Activated naive CD4-positive, alpha-beta T cell treated with anti-CD3 and anti-CD28 coated beads for 36 hours (primary cell): ENCODE data around the gene DRAP1. TPM values are rescaled to one million over a fixed set of nuclear protein-coding genes. Genes with fewer than 3 reads are reported as not detected.
"Not testable (repeated sequence)": the region's sequence is repeated elsewhere in the genome, so short reads cannot be mapped to it uniquely, and the experiment has no call there.

Experiments used
- CTCF ChIA-PET: fragments of 350-600 bp; sonication (Branson Sonifier 250); formaldehyde crosslinking; loops from one replicate; lab custom pipeline; 2021; ENCODE audit warnings: antibody characterized with exemption; lab: Charles Lee
- DNase-seq: peaks from one replicate; pipeline ENCODE4 v3.0.0-alpha.2; 2020
- H3K27ac Mint-ChIP-seq: one replicate; pipeline ENCODE4 v1.8.0; 2021; ENCODE audit warnings: mild to moderate bottlenecking, mixed read lengths
- H3K27me3 Mint-ChIP-seq: one replicate; pipeline ENCODE4 v1.8.0; 2021; ENCODE audit warnings: low read depth, mixed read lengths
- H3K36me3 Mint-ChIP-seq: one replicate; pipeline ENCODE4 v1.8.0; 2021; ENCODE audit warnings: low read depth, mixed read lengths
- H3K4me1 Mint-ChIP-seq: one replicate; pipeline ENCODE4 v1.8.0; 2021; ENCODE audit warnings: low read depth, mixed read lengths
- H3K4me3 Mint-ChIP-seq: one replicate; pipeline ENCODE4 v1.8.0; 2021; ENCODE audit warnings: mild to moderate bottlenecking, moderate library complexity, mixed read lengths
- H3K9me3 Mint-ChIP-seq: one replicate; pipeline ENCODE4 v1.8.0; 2021; ENCODE audit warnings: mixed read lengths
- intact Hi-C: fragments of 100-400 bp; cut with micrococcal nuclease; formaldehyde crosslinking; loops from one replicate; pipeline ENCODE4 v1.15.1; 2023
- total RNA-seq, 2 experiments: library from RNA; stranded (reverse); gene quantifications; one replicate each; pipeline ENCODE4 v1.2.3, GENCODE V29; 2021

The DRAP1 gene
- total RNA-seq, 2 experiments from 2014 or later: 117 to 134 TPM

- Mint-ChIP-seq H3K36me3 (no peaks in the 10 kb centered on the region), H3K4me1 (no peaks in the 10 kb centered on the region)
- CTCF ChIA-PET: no interaction called here
Measured at GRCh38 chr11:65945430-65945911, 26.2 kb downstream of the DRAP1 start, which contains the start of gene TSGA10IP. TSS of gene TSGA10IP (plus strand) at chr11:65945480. CDS start at chr11:65945676, 196 bp downstream.

GRCh38 chr11:65945941-65946558 is 26.8 kb downstream of the DRAP1 start:
- no peaks in the 10 kb centered on the region for H3K9me3 Mint-ChIP-seq
- DNase-seq: no peak
- no peak overlapping the region for H3K27ac Mint-ChIP-seq
- intact Hi-C loops: no loop called here
- H3K4me1 Mint-ChIP-seq: no peaks in the 10 kb centered on the region
- H3K36me3 Mint-ChIP-seq: no peaks in the 10 kb centered on the region
- CTCF ChIA-PET: no interaction called here
- H3K4me3 Mint-ChIP-seq: no peak overlapping the region
- no peaks in the 10 kb centered on the region for H3K27me3 Mint-ChIP-seq

More at GRCh38 chr11:65945430-65945911, 26.2 kb downstream of the DRAP1 start, which contains the start of gene TSGA10IP:
- intact Hi-C loops: no loop called here
- no peaks in the 10 kb centered on the region for H3K9me3 Mint-ChIP-seq
- H3K27ac Mint-ChIP-seq: no peak within 1 kb of the TSS
- no peak within 1 kb of the TSS for H3K4me3 Mint-ChIP-seq
- DNase-seq: no peak
- no peaks in the 10 kb centered on the region for H3K27me3 Mint-ChIP-seq

- intact Hi-C loops: no loop called here
- Mint-ChIP-seq H3K27ac (no peak overlapping the region), H3K36me3 (no peaks in the 10 kb centered on the region), H3K9me3 (no peaks in the 10 kb centered on the region), H3K27me3 (no peaks in the 10 kb centered on the region), H3K4me1 (no peaks in the 10 kb centered on the region), H3K4me3 (no peak overlapping the region)
- CTCF ChIA-PET: no interaction called here
- no peak for DNase-seq
Measured at GRCh38 chr11:65946655-65947054, 27.4 kb downstream of the DRAP1 start.

GRCh38 chr11:65947133-65947532 is 27.9 kb downstream of the DRAP1 start:
- CTCF ChIA-PET: no interaction called here
- no peak for DNase-seq
- intact Hi-C loops: no loop called here
- Mint-ChIP-seq H3K27ac (no peak overlapping the region), H3K9me3 (no peaks in the 10 kb centered on the region), H3K27me3 (no peaks in the 10 kb centered on the region), H3K36me3 (no peaks in the 10 kb centered on the region), H3K4me1 (no peaks in the 10 kb centered on the region), H3K4me3 (no peak overlapping the region)

- Mint-ChIP-seq H3K27me3 (no peaks in the 10 kb centered on the region), H3K27ac (no peak overlapping the region), H3K4me1 (no peaks in the 10 kb centered on the region), H3K36me3 (no peaks in the 10 kb centered on the region), H3K4me3 (no peak overlapping the region), H3K9me3 (no peaks in the 10 kb centered on the region)
- intact Hi-C loops: no loop called here
- CTCF ChIA-PET: no interaction called here
- DNase-seq: no peak
Measured at GRCh38 chr11:65947603-65948125, 28.4 kb downstream of the DRAP1 start.

- H3K4me3 Mint-ChIP-seq, H3K27me3 Mint-ChIP-seq, H3K4me1 Mint-ChIP-seq, intact Hi-C loops, DNase-seq, H3K27ac Mint-ChIP-seq, H3K36me3 Mint-ChIP-seq, H3K9me3 Mint-ChIP-seq: not testable (repeated sequence)
- CTCF ChIA-PET: interaction anchor here (0.6 kb wide), 1 partner anchor 66 kb away, joined by 3 read pairs; no protein-coding TSS in a partner anchor
Measured at GRCh38 chr11:65950711-65951110, 31.5 kb downstream of the DRAP1 start.

- H3K27ac Mint-ChIP-seq, intact Hi-C loops, H3K27me3 Mint-ChIP-seq, H3K9me3 Mint-ChIP-seq, DNase-seq, H3K4me1 Mint-ChIP-seq, H3K4me3 Mint-ChIP-seq, H3K36me3 Mint-ChIP-seq: not testable (repeated sequence)
- CTCF ChIA-PET: interaction anchor here (0.7 to 1.1 kb wide), 3 partner anchors 12 to 94 kb away, joined by 3 to 4 read pairs (median 4); no protein-coding TSS in a partner anchor
Measured at GRCh38 chr11:65951641-65952040, 32.4 kb downstream of the DRAP1 start.

GRCh38 chr11:65952052-65952521 is 32.9 kb downstream of the DRAP1 start:
- H3K4me1 Mint-ChIP-seq: peaks cover 13% of the 10 kb centered on the region
- no peak for DNase-seq
- H3K27ac Mint-ChIP-seq: no peak overlapping the region
- CTCF ChIA-PET: interaction anchor here (0.7 to 1.4 kb wide), 3 partner anchors 59 to 94 kb away, joined by 4 to 5 read pairs (median 4); no protein-coding TSS in a partner anchor
- intact Hi-C loops: no loop called here
- no peaks in the 10 kb centered on the region for H3K9me3 Mint-ChIP-seq
- no peak overlapping the region for H3K4me3 Mint-ChIP-seq
- no peaks in the 10 kb centered on the region for H3K36me3 Mint-ChIP-seq
- no peaks in the 10 kb centered on the region for H3K27me3 Mint-ChIP-seq

- no peak overlapping the region for H3K27ac Mint-ChIP-seq
- no peak for DNase-seq
- peaks cover 24% of the 10 kb centered on the region for H3K4me1 Mint-ChIP-seq
- H3K9me3 Mint-ChIP-seq: no peaks in the 10 kb centered on the region
- CTCF ChIA-PET: interaction anchor here (0.7 to 1.4 kb wide), 2 partner anchors 31 to 69 kb away, joined by 3 to 5 read pairs; no protein-coding TSS in a partner anchor
- H3K4me3 Mint-ChIP-seq: no peak overlapping the region
- no peaks in the 10 kb centered on the region for H3K36me3 Mint-ChIP-seq
- H3K27me3 Mint-ChIP-seq: no peaks in the 10 kb centered on the region
- intact Hi-C loops: no loop called here
Measured at GRCh38 chr11:65953471-65953870, 34.2 kb downstream of the DRAP1 start.

GRCh38 chr11:65954771-65955170 is 35.5 kb downstream of the DRAP1 start:
- no peak for DNase-seq
- Mint-ChIP-seq H3K27ac (no peak overlapping the region), H3K4me3 (no peak overlapping the region), H3K4me1 (peaks cover 24% of the 10 kb centered on the region), H3K36me3 (no peaks in the 10 kb centered on the region), H3K27me3 (no peaks in the 10 kb centered on the region), H3K9me3 (no peaks in the 10 kb centered on the region)
- CTCF ChIA-PET: interaction anchor here (0.6 to 0.9 kb wide), 6 partner anchors 14 to 243 kb away, joined by 3 to 8 read pairs (median 4); no protein-coding TSS in a partner anchor
- intact Hi-C loops: no loop called here

- DNase-seq: no peak
- peaks cover 3% of the 10 kb centered on the region for H3K36me3 Mint-ChIP-seq
- H3K9me3 Mint-ChIP-seq: no peaks in the 10 kb centered on the region
- CTCF ChIA-PET: interaction anchor here (0.5 to 2.4 kb wide), 3 partner anchors 64 to 73 kb away, joined by 3 to 12 read pairs (median 10); partner anchors contain the start of gene FIBP
- no peaks in the 10 kb centered on the region for H3K27me3 Mint-ChIP-seq
- H3K27ac Mint-ChIP-seq: peak overlapping the region; percentile 95
- no peak overlapping the region for H3K4me3 Mint-ChIP-seq
- intact Hi-C loops: no loop called here
- peaks cover 41% of the 10 kb centered on the region for H3K4me1 Mint-ChIP-seq
Measured at GRCh38 chr11:65958291-65958690, 39.1 kb downstream of the DRAP1 start.

GRCh38 chr11:65958774-65959420 is 39.7 kb downstream of the DRAP1 start:
- CTCF ChIA-PET: interaction anchor here (0.5 to 2.4 kb wide), 3 partner anchors 64 to 74 kb away, joined by 3 to 12 read pairs (median 10); partner anchors contain the start of gene FIBP
- H3K4me1 Mint-ChIP-seq: peaks cover 47% of the 10 kb centered on the region
- H3K36me3 Mint-ChIP-seq: peaks cover 3% of the 10 kb centered on the region
- no peak for DNase-seq
- H3K27me3 Mint-ChIP-seq: no peaks in the 10 kb centered on the region
- H3K4me3 Mint-ChIP-seq: no peak overlapping the region
- no peaks in the 10 kb centered on the region for H3K9me3 Mint-ChIP-seq
- intact Hi-C loops: no loop called here
- peak overlapping the region; percentile 95 for H3K27ac Mint-ChIP-seq
